Loucy (cell line): ENCODE results near the gene CYCS.

Source experiments
- H2AFZ ChIP-seq: fragments of 200-600 bp; sonication (generic); 2 replicates; pipeline ENCODE4 v1.6.0; 2016; ENCODE audit warnings: antibody characterized with exemption, mild to moderate bottlenecking, low read length, moderate library complexity
- H3F3A ChIP-seq: fragments of 200-600 bp; 2 replicates; pipeline ENCODE4 v1.6.0; 2016; ENCODE audit warnings: antibody characterized with exemption, low read depth, mild to moderate bottlenecking
- H3K27me3 ChIP-seq: fragments of 200-600 bp; sonication (generic); 2 replicates; pipeline ENCODE4 v1.6.1; 2014; ENCODE audit warnings: low read length, mild to moderate bottlenecking; ENCODE audit not compliant: insufficient read depth, poor library complexity, severe bottlenecking
- H3K36me3 ChIP-seq: fragments of 200-600 bp; sonication (generic); 2 replicates; pipeline ENCODE4 v1.6.1; 2016; ENCODE audit warnings: low read length; ENCODE audit not compliant: insufficient read depth
- H3K4me1 ChIP-seq: fragments of 200-600 bp; sonication (generic); 2 replicates; pipeline ENCODE4 v1.5.1; 2014; ENCODE audit warnings: low read length, mild to moderate bottlenecking; ENCODE audit not compliant: insufficient read depth, poor library complexity, severe bottlenecking
- H3K4me2 ChIP-seq: fragments of 200-600 bp; sonication (generic); 2 replicates; pipeline ENCODE4 v1.6.0; 2014; ENCODE audit warnings: antibody characterized with exemption, low read length, low read depth, mild to moderate bottlenecking; ENCODE audit not compliant: poor library complexity, severe bottlenecking
- H3K4me3 ChIP-seq: fragments of 200-600 bp; sonication (generic); 2 replicates; pipeline ENCODE4 v1.5.1; 2014; ENCODE audit warnings: low read length, mild to moderate bottlenecking, mixed read lengths; ENCODE audit not compliant: poor library complexity, severe bottlenecking
- H3K79me2 ChIP-seq: fragments of 200-600 bp; sonication (generic); 2 replicates; pipeline ENCODE4 v1.6.1; 2014; ENCODE audit warnings: low read length; ENCODE audit not compliant: insufficient read depth
- H3K9ac ChIP-seq: fragments of 200-600 bp; sonication (generic); 2 replicates; pipeline ENCODE4 v1.6.0; 2014; ENCODE audit warnings: mild to moderate bottlenecking, low read depth, low read length, moderate library complexity; ENCODE audit not compliant: poor library complexity, severe bottlenecking
- H3K9me2 ChIP-seq: fragments of 200-600 bp; sonication (generic); replicated peaks from 2 replicates; pipeline ENCODE4 v1.6.1; 2016; ENCODE audit warnings: low read depth, low read length, mixed read lengths
- H3K9me3 ChIP-seq: fragments of 200-600 bp; sonication (generic); 2 replicates; pipeline ENCODE4 v1.6.1; 2014; ENCODE audit warnings: mild to moderate bottlenecking, antibody characterized with exemption, low read length, low read depth; ENCODE audit not compliant: insufficient read depth
- H4K20me1 ChIP-seq: fragments of 200-600 bp; sonication (generic); 2 replicates; pipeline ENCODE4 v1.6.0; 2014; ENCODE audit warnings: antibody characterized with exemption, low read length, mild to moderate bottlenecking; ENCODE audit not compliant: insufficient read depth, poor library complexity, severe bottlenecking
- CTCF ChIP-seq: fragments of 200-600 bp; sonication (generic); conservative IDR thresholded peaks from 2 replicates; pipeline ENCODE4 v1.5.1; 2014; ENCODE audit warnings: mild to moderate bottlenecking, antibody characterized with exemption, low read length
- EZH2phosphoT487 ChIP-seq: fragments of 200-600 bp; IDR thresholded peaks from 2 replicates; pipeline ENCODE4 v1.6.1; 2018; ENCODE audit warnings: antibody characterized with exemption, mild to moderate bottlenecking, moderate library complexity, borderline replicate concordance

Gene CYCS

DNA sequence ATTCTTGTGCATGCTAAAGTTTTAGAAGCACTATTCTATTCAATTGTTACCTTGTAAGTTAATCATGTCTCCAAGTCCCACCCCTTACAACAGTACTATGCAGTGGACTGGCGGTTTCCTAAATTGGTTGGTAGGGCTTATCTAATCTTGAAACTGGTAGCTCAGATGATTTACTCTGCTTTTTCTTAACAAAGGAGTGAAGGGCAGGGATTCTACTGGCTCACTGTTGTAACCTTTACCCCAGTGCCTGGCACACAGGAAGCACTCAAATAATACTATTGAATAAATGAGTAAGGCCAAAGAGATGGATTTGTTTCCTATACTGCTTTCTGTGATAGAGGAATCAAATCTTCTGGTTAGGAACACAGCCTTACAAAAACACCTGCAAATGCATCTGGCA lies 46.0 kb upstream of the CYCS start:
- no peaks in the 10 kb centered on the region for H3K27me3 ChIP-seq
- no peaks in the 10 kb centered on the region for H3K36me3 ChIP-seq
- H3K4me3 ChIP-seq, result no peak overlapping the region
- H3K9me2 ChIP-seq, result no peaks in the 10 kb centered on the region
- H4K20me1 ChIP-seq, result no peaks in the 10 kb centered on the region
- no peaks in the 10 kb centered on the region for H3F3A ChIP-seq
- H3K9ac ChIP-seq, result no peak overlapping the region
- H3K4me2 ChIP-seq, result no peak overlapping the region
- H3K9me3 ChIP-seq, result no peaks in the 10 kb centered on the region
- no peaks in the 10 kb centered on the region for H3K79me2 ChIP-seq
- no peak for TF ChIP-seq CTCF
- H2AFZ ChIP-seq, result no peak overlapping the region
- no peaks in the 10 kb centered on the region for H3K4me1 ChIP-seq

DNA sequence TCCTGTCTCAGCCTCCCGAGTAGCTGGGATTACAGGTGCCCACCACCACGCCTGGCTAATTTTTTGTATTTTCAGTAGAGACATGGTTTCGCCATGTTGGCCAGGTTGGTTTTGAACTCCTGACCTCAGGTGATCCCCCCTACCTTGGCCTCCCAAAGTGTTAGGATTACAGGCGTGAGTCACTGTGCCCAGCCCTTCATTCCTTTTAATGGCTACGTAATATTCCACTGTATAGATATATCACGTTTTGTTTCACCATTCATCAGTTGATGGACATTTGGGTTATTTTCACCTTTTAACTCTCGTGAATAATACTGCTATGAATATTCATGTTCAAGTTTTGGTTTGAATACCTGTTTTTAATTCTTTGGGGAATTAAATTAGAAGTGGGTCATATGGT lies 44.6 kb upstream of the CYCS start:
- no peak overlapping the region for H3K9ac ChIP-seq
- H3K4me1 ChIP-seq, result no peaks in the 10 kb centered on the region
- H3K36me3 ChIP-seq, result no peaks in the 10 kb centered on the region
- H3K79me2 ChIP-seq, result no peaks in the 10 kb centered on the region
- no peaks in the 10 kb centered on the region for H4K20me1 ChIP-seq
- no peak overlapping the region for H3K4me3 ChIP-seq
- no peak overlapping the region for H3K4me2 ChIP-seq
- no peaks in the 10 kb centered on the region for H3K9me2 ChIP-seq
- TF ChIP-seq EZH2phosphoT487, result no peak
- no peak for TF ChIP-seq CTCF
- H3K27me3 ChIP-seq, result no peaks in the 10 kb centered on the region
- H3F3A ChIP-seq, result no peaks in the 10 kb centered on the region
- no peaks in the 10 kb centered on the region for H3K9me3 ChIP-seq
- H2AFZ ChIP-seq, result no peak overlapping the region

DNA sequence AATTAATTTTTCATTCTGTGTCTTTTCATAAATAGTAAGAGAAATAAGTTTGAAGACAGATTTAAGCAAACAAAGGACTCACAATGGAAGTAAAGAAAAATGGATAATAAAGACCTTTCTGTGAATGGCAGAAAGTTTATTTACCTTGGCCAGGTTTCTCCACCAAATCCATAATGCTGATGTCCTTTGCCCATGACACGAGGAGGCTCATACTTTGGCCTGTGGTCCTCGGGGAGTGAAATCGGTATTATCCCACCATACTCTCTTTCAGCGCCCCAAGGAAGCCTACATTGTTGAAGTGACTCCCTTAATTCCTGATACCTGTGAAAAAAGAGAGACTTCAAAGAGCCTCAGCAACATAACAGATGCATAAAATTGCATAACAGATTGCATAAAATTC lies 43.1 kb upstream of the CYCS start:
- Histone ChIP-seq H3K4me1 (no peaks in the 10 kb centered on the region), H3K4me3 (no peak overlapping the region), H3F3A (no peaks in the 10 kb centered on the region), H3K36me3 (no peaks in the 10 kb centered on the region), H3K4me2 (no peak overlapping the region), H3K9ac (no peak overlapping the region), H3K79me2 (no peaks in the 10 kb centered on the region), H3K9me2 (no peaks in the 10 kb centered on the region), H3K27me3 (no peaks in the 10 kb centered on the region), H2AFZ (no peak overlapping the region), H4K20me1 (no peaks in the 10 kb centered on the region), H3K9me3 (no peaks in the 10 kb centered on the region)
- TF ChIP-seq EZH2phosphoT487, result no peak

DNA sequence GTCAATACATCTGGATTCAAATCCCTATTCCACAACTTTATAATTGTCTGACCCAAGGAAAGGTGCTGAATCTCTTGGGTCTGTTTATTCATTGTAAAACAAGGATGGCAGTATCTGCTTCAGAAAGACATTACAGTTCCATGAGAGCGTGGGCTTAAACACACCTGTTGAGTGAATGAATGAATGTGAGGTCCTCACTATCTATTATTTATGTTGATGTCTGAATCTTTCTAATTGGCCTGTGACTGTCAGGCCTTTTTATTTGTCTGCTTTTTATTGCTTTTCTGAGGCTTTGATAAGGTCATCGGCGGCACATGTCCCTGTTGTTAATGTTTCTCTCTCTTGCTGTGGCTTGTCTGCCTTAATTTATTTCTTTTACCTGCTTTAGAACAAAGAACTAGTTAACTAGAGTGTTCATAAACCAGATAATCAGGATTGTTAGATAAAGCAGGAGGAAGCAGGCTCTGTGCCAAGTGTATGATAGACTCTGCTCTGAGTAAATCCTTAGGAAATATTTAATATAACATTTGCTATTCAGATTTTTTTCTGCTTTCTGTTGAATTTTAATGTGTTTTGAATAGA lies 42.3 kb upstream of the CYCS start:
- Histone ChIP-seq H3K9me2 (no peaks in the 10 kb centered on the region), H3K27me3 (no peaks in the 10 kb centered on the region), H3K4me2 (no peak overlapping the region), H3K36me3 (no peaks in the 10 kb centered on the region), H4K20me1 (no peaks in the 10 kb centered on the region), H3K4me1 (no peaks in the 10 kb centered on the region), H2AFZ (no peak overlapping the region), H3K9ac (no peak overlapping the region), H3K79me2 (no peaks in the 10 kb centered on the region), H3K9me3 (no peaks in the 10 kb centered on the region), H3F3A (no peaks in the 10 kb centered on the region), H3K4me3 (no peak overlapping the region)
- TF ChIP-seq CTCF, result no peak
- no peak for TF ChIP-seq EZH2phosphoT487
